HG03558 (cell line): ENCODE measurements around the gene GAA.

Experiments used
- ATAC-seq: cut with Tn5 transposase; IDR thresholded peaks from one replicate; pipeline ENCODE4 v1.9.1; 2021; ENCODE audit warnings: moderate number of reproducible peaks; ENCODE audit not compliant: unreplicated experiment; ENCODE audit errors: extremely low read depth

GAA gene

GRCh38 chr17:80115159-80115558 is 13.8 kb downstream of the GAA start:
- ATAC-seq: no peak

- no peak for ATAC-seq
Observed at GRCh38 chr17:80116276-80116920, 15.0 kb downstream of the GAA start.

GRCh38 chr17:80116921-80117380 is 15.6 kb downstream of the GAA start:
- ATAC-seq: no peak

- no peak for ATAC-seq
Observed at GRCh38 chr17:80117491-80118401, 16.4 kb downstream of the GAA start.

GRCh38 chr17:80118601-80119270 is 17.4 kb downstream of the GAA start:
- no peak for ATAC-seq

- ATAC-seq: no peak
Observed at GRCh38 chr17:80119271-80119791, 17.9 kb downstream of the GAA start.

- ATAC-seq: no peak
Observed at GRCh38 chr17:80119839-80120238, 18.5 kb downstream of the GAA start.

- ATAC-seq: no peak
Observed at GRCh38 chr17:80122026-80122575, 20.7 kb downstream of the GAA start.

GRCh38 chr17:80122926-80123505 is 21.6 kb downstream of the GAA start:
- no peak for ATAC-seq

- no peak for ATAC-seq
Observed at GRCh38 chr17:80123791-80124190, 22.4 kb downstream of the GAA start.

GRCh38 chr17:80124351-80124981 is 23.1 kb downstream of the GAA start:
- ATAC-seq: no peak

- no peak for ATAC-seq
Observed at GRCh38 chr17:80125656-80126448, 24.5 kb downstream of the GAA start.

- ATAC-seq: no peak
Observed at GRCh38 chr17:80126449-80126715, 25.0 kb downstream of the GAA start.

- ATAC-seq: no peak
Observed at GRCh38 chr17:80129006-80129565, 27.7 kb downstream of the GAA start.

GRCh38 chr17:80130992-80131391 is 29.6 kb downstream of the GAA start:
- no peak for ATAC-seq

- ATAC-seq: no peak
Observed at GRCh38 chr17:80132906-80133625, 31.7 kb downstream of the GAA start.

GRCh38 chr17:80133626-80133970 is 32.2 kb downstream of the GAA start:
- ATAC-seq: no peak

GRCh38 chr17:80137131-80137530 is 35.8 kb downstream of the GAA start:
- ATAC-seq: no peak
